COLO668 (cell line): ENCODE data around the gene TM9SF3.
A peak's percentile ranks its signal among the peaks of the same experiment; 100 is the strongest.
"Not testable (repeated sequence)": the region's sequence is repeated elsewhere in the genome, so short reads cannot be mapped to it uniquely, and the experiment has no call there.

Experiments used
- DNase-seq: peaks from one replicate; lab custom pipeline; 2025; ENCODE audit not compliant: unreplicated experiment; lab: John Stamatoyannopoulos, UW

TM9SF3 gene

GRCh38 chr10:96606216-96606615, 19.4 kb upstream of the TM9SF3 start:
- DNase-seq: no peak

- no peak for DNase-seq
These were observed 13.5 kb upstream of the TM9SF3 start for GRCh38 chr10:96600337-96600736.

- no peak for DNase-seq
These were observed 12.0 kb upstream of the TM9SF3 start for GRCh38 chr10:96598846-96599245.

GRCh38 chr10:96596422-96597407, 9.9 kb upstream of the TM9SF3 start:
- DNase-seq: no peak

- DNase-seq: no peak
These were observed 8.9 kb upstream of the TM9SF3 start for GRCh38 chr10:96595741-96596140.

GRCh38 chr10:96591946-96592345, 5.1 kb upstream of the TM9SF3 start:
- no peak for DNase-seq

- DNase-seq: no peak
These were observed 2.0 kb upstream of the TM9SF3 start for GRCh38 chr10:96588616-96589419.

- peak; percentile 9 for DNase-seq
These were observed 1.3 kb upstream of the TM9SF3 start for GRCh38 chr10:96588060-96588554.

GRCh38 chr10:96587264-96588059, 650 bp upstream of the TM9SF3 start:
- DNase-seq: no peak

- peak; percentile 53 for DNase-seq
These were observed 935 bp downstream of the TM9SF3 start for GRCh38 chr10:96585736-96586418.

- DNase-seq: no peak
These were observed 2.3 kb downstream of the TM9SF3 start for GRCh38 chr10:96584474-96584873.

GRCh38 chr10:96584035-96584434, 2.8 kb downstream of the TM9SF3 start:
- DNase-seq: no peak

GRCh38 chr10:96579133-96579532, 7.7 kb downstream of the TM9SF3 start:
- DNase-seq: no peak

- DNase-seq: no peak
These were observed 8.2 kb downstream of the TM9SF3 start for GRCh38 chr10:96578633-96579032.

- no peak for DNase-seq
These were observed 8.8 kb downstream of the TM9SF3 start for GRCh38 chr10:96578022-96578421.

GRCh38 chr10:96577069-96577468, 9.7 kb downstream of the TM9SF3 start:
- no peak for DNase-seq

- DNase-seq: no peak
These were observed 10.4 kb downstream of the TM9SF3 start for GRCh38 chr10:96576277-96576980.

GRCh38 chr10:96574564-96574963, 12.2 kb downstream of the TM9SF3 start:
- DNase-seq: not testable (repeated sequence)

GRCh38 chr10:96573036-96573435, 13.8 kb downstream of the TM9SF3 start:
- DNase-seq: no peak
